Skeletal muscle tissue (tissue), 4 donors: ENCODE data around the gene MMUT. TPM values are rescaled to one million over a fixed set of nuclear protein-coding genes. Genes with fewer than 3 reads are reported as not detected.

Experiments
- H3K27ac ChIP-seq: one replicate; pipeline ENCODE4 v1.7.0; 2013; ENCODE audit warnings: mild to moderate bottlenecking, low read depth, low read length, inconsistent platforms
- H3K27me3 ChIP-seq, 3 donors: one replicate each; pipeline ENCODE4 v1.7.0; 2013; ENCODE audit warnings: low read length in 3 of 3; ENCODE audit not compliant: control insufficient read depth in 3 of 3, insufficient read depth in 3 of 3
- H3K36me3 ChIP-seq, 3 donors: one replicate each; pipeline ENCODE4 v1.7.0; 2013; ENCODE audit warnings: low read length in 3 of 3; ENCODE audit not compliant: control insufficient read depth in 3 of 3, insufficient read depth in 3 of 3
- H3K4me1 ChIP-seq, 3 donors: one replicate each; pipeline ENCODE4 v1.7.0; 2013; ENCODE audit warnings: low read length in 3 of 3, mild to moderate bottlenecking in 3 of 3; ENCODE audit not compliant: control insufficient read depth in 3 of 3, insufficient read depth in 3 of 3
- H3K4me3 ChIP-seq, 3 donors: one replicate each; pipeline ENCODE4 v1.7.0; 2013; ENCODE audit warnings: low read length in 3 of 3
- H3K9ac ChIP-seq, 3 donors: one replicate each; pipeline ENCODE4 v1.7.0; 2013; ENCODE audit warnings: low read length in 3 of 3, mild to moderate bottlenecking in 3 of 3, moderate library complexity in 2 of 3, low read depth in 1 of 3
- H3K9me3 ChIP-seq, 3 donors: one replicate each; pipeline ENCODE4 v1.7.0; 2013; ENCODE audit warnings: low read length in 3 of 3; ENCODE audit not compliant: control insufficient read depth in 3 of 3
- total RNA-seq: library from RNA; depleted of rRNA; stranded (reverse); fragments of >200 nt; gene quantifications from one replicate; pipeline ENCODE4 v1.2.3, GENCODE V29; 2014
- donor health status: Osteomylitis.

MMUT gene
- total RNA-seq, 1 donor from 2014 or later, result 17.2 TPM

DNA sequence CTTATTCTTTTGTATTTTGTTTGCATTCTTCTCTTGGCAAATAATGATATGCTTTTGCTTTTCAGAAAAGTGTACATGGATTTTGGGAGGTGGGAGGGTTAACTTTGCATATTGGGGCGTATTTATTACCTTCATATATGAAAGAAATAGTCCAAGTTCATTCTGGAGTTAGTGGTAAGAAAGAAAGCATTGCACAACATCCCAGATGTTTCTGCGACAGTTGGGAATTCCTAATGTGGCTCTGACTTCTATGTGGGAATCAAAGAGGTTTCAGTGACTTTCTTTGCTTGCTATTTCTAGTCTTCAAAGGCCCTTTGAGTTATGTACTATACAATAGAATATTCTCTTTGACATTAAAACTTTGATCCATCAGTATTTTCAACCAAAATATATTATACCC is 78.1 kb downstream of the MMUT start:
- no peak overlapping the region for H3K4me3 ChIP-seq
- no peaks in the 10 kb centered on the region for H3K9me3 ChIP-seq
- H3K27ac ChIP-seq, result no peak overlapping the region
- no peaks in the 10 kb centered on the region for H3K27me3 ChIP-seq
- no peaks in the 10 kb centered on the region for H3K4me1 ChIP-seq
- H3K9ac ChIP-seq, result no peak overlapping the region
- no peaks in the 10 kb centered on the region for H3K36me3 ChIP-seq

Other genes starting within 250 kb of the MMUT start
- gene CENPQ, start 117 bp upstream of the MMUT start, total RNA-seq, result 1.6 TPM
- not detected for gene GLYATL3, start 36.7 kb upstream of the MMUT start, total RNA-seq
- gene C6orf141, start 87.4 kb upstream of the MMUT start, total RNA-seq, result 2.1 TPM
- gene RHAG, start 173.6 kb upstream of the MMUT start, total RNA-seq, result 1.6 TPM